HCT116 (cell line): ENCODE data around the gene TMEM123.
"Not testable (repeated sequence)": the region's sequence is repeated elsewhere in the genome, so short reads cannot be mapped to it uniquely, and the experiment has no call there.

Experiments used
- EZH2phosphoT487 ChIP-seq: fragments of 200-600 bp; IDR thresholded peaks from 2 replicates; pipeline ENCODE4 v1.6.1; 2018; ENCODE audit warnings: antibody characterized with exemption, borderline replicate concordance
- POLR2A ChIP-seq: IDR thresholded peaks from 2 replicates; pipeline ENCODE4 v1.7.0; 2011; ENCODE audit warnings: borderline replicate concordance; ENCODE audit not compliant: insufficient read depth, insufficient read length; ENCODE audit errors: extremely low read depth
- RAD21 ChIP-seq: IDR thresholded peaks from 2 replicates; pipeline ENCODE4 v1.6.1; 2012; ENCODE audit warnings: low read depth, mild to moderate bottlenecking
- YY1 ChIP-seq: IDR thresholded peaks from 2 replicates; pipeline ENCODE4 v1.6.1; 2011; ENCODE audit warnings: low read length, low read depth, moderate library complexity, mild to moderate bottlenecking; ENCODE audit not compliant: insufficient replicate concordance; ENCODE audit errors: extremely low read depth
- ZBTB33 ChIP-seq: IDR thresholded peaks from 2 replicates; pipeline ENCODE4 v1.6.1; 2011; ENCODE audit warnings: mild to moderate bottlenecking, low read length, moderate library complexity; ENCODE audit not compliant: insufficient replicate concordance; ENCODE audit errors: extremely low read depth
- TF ChIP-seq, protein P1 (sequence below), 3 experiments: fragments of 200-600 bp in 1 of 3; sonication (generic) in 1 of 3; IDR thresholded peaks in 2 of 3; conservative IDR thresholded peaks in 1 of 3; 2 replicates each; pipeline ENCODE4 v1.5.1; 2012 to 2017; ENCODE audit warnings: low read depth in 2 of 3, low read length in 2 of 3, antibody characterized with exemption in 1 of 3, borderline replicate concordance in 1 of 3, control low read depth in 1 of 3, mild to moderate bottlenecking in 1 of 3, mixed read lengths in 1 of 3, mixed run types in 1 of 3, moderate library complexity in 1 of 3; ENCODE audit not compliant: insufficient read depth in 1 of 3
- TF ChIP-seq, protein P2 (sequence below): IDR thresholded peaks from 2 replicates; pipeline ENCODE4 v1.6.1; 2012; ENCODE audit warnings: low read depth

DNA sequence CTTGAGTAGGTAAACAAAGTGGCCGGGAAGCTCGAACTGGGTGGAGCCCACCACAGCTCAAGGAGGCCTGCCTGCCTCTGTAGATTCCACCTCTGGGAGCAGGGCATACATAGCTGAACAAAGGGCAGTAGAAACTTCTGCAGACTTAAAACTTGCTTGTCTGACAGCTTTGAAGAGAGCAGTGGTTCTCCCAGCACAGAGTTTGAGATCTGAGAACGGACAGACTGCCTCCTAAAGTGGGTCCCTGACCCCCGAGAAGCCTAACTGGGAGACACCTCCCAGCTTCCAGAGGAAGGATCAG lies 13.6 kb downstream of the TMEM123 start:
- not testable (repeated sequence) for TF ChIP-seq YY1, EZH2phosphoT487, RAD21, ZBTB33, POLR2A
- TF ChIP-seq, protein P1, sequence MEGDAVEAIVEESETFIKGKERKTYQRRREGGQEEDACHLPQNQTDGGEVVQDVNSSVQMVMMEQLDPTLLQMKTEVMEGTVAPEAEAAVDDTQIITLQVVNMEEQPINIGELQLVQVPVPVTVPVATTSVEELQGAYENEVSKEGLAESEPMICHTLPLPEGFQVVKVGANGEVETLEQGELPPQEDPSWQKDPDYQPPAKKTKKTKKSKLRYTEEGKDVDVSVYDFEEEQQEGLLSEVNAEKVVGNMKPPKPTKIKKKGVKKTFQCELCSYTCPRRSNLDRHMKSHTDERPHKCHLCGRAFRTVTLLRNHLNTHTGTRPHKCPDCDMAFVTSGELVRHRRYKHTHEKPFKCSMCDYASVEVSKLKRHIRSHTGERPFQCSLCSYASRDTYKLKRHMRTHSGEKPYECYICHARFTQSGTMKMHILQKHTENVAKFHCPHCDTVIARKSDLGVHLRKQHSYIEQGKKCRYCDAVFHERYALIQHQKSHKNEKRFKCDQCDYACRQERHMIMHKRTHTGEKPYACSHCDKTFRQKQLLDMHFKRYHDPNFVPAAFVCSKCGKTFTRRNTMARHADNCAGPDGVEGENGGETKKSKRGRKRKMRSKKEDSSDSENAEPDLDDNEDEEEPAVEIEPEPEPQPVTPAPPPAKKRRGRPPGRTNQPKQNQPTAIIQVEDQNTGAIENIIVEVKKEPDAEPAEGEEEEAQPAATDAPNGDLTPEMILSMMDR (IDR thresholded peaks at IDR 0.05 in 2 of 3, conservative IDR thresholded peaks at IDR 0.05 in 1 of 3; ENCODE audit: borderline replicate concordance in 1 of 3, insufficient read depth in 1 of 3, low read depth in 2 of 3, low read length in 2 of 3), result not testable (repeated sequence)
- TF ChIP-seq, protein P2, sequence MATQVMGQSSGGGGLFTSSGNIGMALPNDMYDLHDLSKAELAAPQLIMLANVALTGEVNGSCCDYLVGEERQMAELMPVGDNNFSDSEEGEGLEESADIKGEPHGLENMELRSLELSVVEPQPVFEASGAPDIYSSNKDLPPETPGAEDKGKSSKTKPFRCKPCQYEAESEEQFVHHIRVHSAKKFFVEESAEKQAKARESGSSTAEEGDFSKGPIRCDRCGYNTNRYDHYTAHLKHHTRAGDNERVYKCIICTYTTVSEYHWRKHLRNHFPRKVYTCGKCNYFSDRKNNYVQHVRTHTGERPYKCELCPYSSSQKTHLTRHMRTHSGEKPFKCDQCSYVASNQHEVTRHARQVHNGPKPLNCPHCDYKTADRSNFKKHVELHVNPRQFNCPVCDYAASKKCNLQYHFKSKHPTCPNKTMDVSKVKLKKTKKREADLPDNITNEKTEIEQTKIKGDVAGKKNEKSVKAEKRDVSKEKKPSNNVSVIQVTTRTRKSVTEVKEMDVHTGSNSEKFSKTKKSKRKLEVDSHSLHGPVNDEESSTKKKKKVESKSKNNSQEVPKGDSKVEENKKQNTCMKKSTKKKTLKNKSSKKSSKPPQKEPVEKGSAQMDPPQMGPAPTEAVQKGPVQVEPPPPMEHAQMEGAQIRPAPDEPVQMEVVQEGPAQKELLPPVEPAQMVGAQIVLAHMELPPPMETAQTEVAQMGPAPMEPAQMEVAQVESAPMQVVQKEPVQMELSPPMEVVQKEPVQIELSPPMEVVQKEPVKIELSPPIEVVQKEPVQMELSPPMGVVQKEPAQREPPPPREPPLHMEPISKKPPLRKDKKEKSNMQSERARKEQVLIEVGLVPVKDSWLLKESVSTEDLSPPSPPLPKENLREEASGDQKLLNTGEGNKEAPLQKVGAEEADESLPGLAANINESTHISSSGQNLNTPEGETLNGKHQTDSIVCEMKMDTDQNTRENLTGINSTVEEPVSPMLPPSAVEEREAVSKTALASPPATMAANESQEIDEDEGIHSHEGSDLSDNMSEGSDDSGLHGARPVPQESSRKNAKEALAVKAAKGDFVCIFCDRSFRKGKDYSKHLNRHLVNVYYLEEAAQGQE, result not testable (repeated sequence)
